ENCODE data around the gene SLC45A3.

Gene SLC45A3

DNA sequence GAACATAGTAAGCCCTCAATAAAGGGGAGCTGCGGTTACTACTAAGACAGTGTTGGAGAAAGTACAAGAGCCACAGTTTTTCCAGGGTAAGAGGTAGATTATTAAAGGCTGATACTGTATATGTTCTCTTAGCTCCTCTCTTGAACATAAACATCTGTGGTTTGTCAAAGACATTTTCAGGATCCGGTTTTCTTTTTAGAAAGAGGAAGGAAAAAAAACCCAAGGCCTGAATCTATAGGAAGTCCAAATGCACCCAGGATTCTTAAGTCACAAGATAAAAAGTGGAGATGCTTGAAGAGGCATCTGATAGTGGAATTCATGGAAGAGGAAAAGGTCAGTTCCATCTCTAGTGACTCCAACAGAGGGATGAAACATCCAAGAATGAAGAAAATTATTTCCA lies 24.6 kb upstream of the SLC45A3 start:
- 83% methylated on average over 2 of the region's 2 CpGs for WGBS
- no peak overlapping the region for H3K4me3 ChIP-seq (ENCODE audit: insufficient read depth in 1 of 2, low read depth in 1 of 2, low read length in 2 of 2)

DNA sequence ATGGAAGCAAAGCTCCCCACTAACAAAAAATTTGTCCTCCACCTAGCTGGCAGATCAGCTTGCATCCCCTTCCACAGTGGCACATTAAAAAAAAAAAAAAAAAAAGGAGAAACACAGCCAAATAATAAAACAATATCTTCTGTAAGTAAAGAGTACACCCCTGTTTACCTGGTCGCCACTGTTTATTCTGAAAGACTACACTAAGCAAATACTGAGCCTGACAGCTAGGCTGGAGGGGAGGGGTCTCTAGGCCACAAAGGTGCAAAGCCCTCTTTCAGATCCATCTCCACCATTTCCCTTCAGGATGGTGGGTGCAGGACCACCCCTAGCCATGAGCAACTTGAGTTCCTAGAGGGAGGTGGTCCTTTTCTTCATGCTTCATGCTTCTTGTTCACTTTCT lies 22.8 kb upstream of the SLC45A3 start:
- Histone ChIP-seq H3K4me2 (ENCODE audit: low read length, poor library complexity, severe bottlenecking) (no peak overlapping the region), H3K23ac (ENCODE audit: low read length in 2 of 2) (no peak overlapping the region), H4K91ac (ENCODE audit: low read length) (no peak overlapping the region), H3K4ac (ENCODE audit: low read depth in 1 of 2, low read length in 2 of 2) (no peak overlapping the region), H3K36me3 (ENCODE audit: control insufficient read depth in 1 of 2, insufficient read depth in 2 of 2, low read depth in 1 of 2, low read length in 2 of 2) (peaks cover 11 to 46% of the 10 kb centered on the region in 2 experiments), H3K4me1 (ENCODE audit: control insufficient read depth, insufficient read depth, low read depth, low read length) (peaks cover 12% of the 10 kb centered on the region), H3K18ac (ENCODE audit: low read depth in 1 of 2, low read length in 2 of 2) (no peak overlapping the region), H2BK5ac (ENCODE audit: low read depth, low read length, poor library complexity, severe bottlenecking) (no peak overlapping the region), H3K9me3 (ENCODE audit: control insufficient read depth, low read length) (no peaks in the 10 kb centered on the region), H3K4me3 (ENCODE audit: insufficient read depth in 1 of 2, low read depth in 1 of 2, low read length in 2 of 2) (no peak overlapping the region), H4K8ac (ENCODE audit: low read length) (no peak overlapping the region), H3K79me1 (replicated peaks; ENCODE audit: low read length, poor library complexity, severe bottlenecking) (peaks cover 19% of the 10 kb centered on the region), H2BK120ac (ENCODE audit: low read depth, low read length) (no peak overlapping the region), H3K9ac (ENCODE audit: low read length) (no peak overlapping the region), H3K27ac (ENCODE audit: low read length, poor library complexity, severe bottlenecking) (no peak overlapping the region), H2BK15ac (ENCODE audit: low read depth, poor library complexity, severe bottlenecking) (no peak overlapping the region), H2BK12ac (ENCODE audit: low read length in 2 of 2) (no peak overlapping the region), H2AK5ac (ENCODE audit: low read length, severe bottlenecking) (peak overlapping the region; percentile 34), H2AFZ (ENCODE audit: low read depth, low read length) (no peak overlapping the region), H3K27me3 (ENCODE audit: control insufficient read depth in 1 of 2, insufficient read depth in 1 of 2, low read length in 2 of 2) (no peaks in the 10 kb centered on the region), H3K14ac (ENCODE audit: low read length in 2 of 2) (no peak overlapping the region)
- WGBS, result 75% methylated on average over 1 of the region's 1 CpG
- DNase-seq, result no peak

More for the DNA sequence above, 24.6 kb upstream of the SLC45A3 start:
- Histone ChIP-seq H3K4me1 (ENCODE audit: control insufficient read depth, insufficient read depth, low read depth, low read length) (peaks cover 17% of the 10 kb centered on the region), H3K36me3 (ENCODE audit: control insufficient read depth in 1 of 2, insufficient read depth in 2 of 2, low read depth in 1 of 2, low read length in 2 of 2) (peaks cover 11 to 64% of the 10 kb centered on the region in 2 experiments), H3K79me1 (replicated peaks; ENCODE audit: low read length, poor library complexity, severe bottlenecking) (peaks cover 20% of the 10 kb centered on the region), H2AK5ac (ENCODE audit: low read length, severe bottlenecking) (no peak overlapping the region), H2BK5ac (ENCODE audit: low read depth, low read length, poor library complexity, severe bottlenecking) (no peak overlapping the region), H2BK12ac (ENCODE audit: low read length in 2 of 2) (no peak overlapping the region), H2AFZ (ENCODE audit: low read depth, low read length) (no peak overlapping the region), H2BK120ac (ENCODE audit: low read depth, low read length) (no peak overlapping the region), H3K9ac (ENCODE audit: low read length) (no peak overlapping the region), H4K91ac (ENCODE audit: low read length) (no peak overlapping the region), H3K27ac (ENCODE audit: low read length, poor library complexity, severe bottlenecking) (no peak overlapping the region), H3K18ac (ENCODE audit: low read depth in 1 of 2, low read length in 2 of 2) (no peak overlapping the region), H3K4ac (ENCODE audit: low read depth in 1 of 2, low read length in 2 of 2) (no peak overlapping the region), H3K4me2 (ENCODE audit: low read length, poor library complexity, severe bottlenecking) (no peak overlapping the region), H3K9me3 (ENCODE audit: control insufficient read depth, low read length) (no peaks in the 10 kb centered on the region), H3K27me3 (ENCODE audit: control insufficient read depth in 1 of 2, insufficient read depth in 1 of 2, low read length in 2 of 2) (no peaks in the 10 kb centered on the region), H3K14ac (ENCODE audit: low read length in 2 of 2) (no peak overlapping the region), H4K8ac (ENCODE audit: low read length) (no peak overlapping the region), H2BK15ac (ENCODE audit: low read depth, poor library complexity, severe bottlenecking) (no peak overlapping the region), H3K23ac (ENCODE audit: low read length in 2 of 2) (no peak overlapping the region)
- no peak for DNase-seq

DNA sequence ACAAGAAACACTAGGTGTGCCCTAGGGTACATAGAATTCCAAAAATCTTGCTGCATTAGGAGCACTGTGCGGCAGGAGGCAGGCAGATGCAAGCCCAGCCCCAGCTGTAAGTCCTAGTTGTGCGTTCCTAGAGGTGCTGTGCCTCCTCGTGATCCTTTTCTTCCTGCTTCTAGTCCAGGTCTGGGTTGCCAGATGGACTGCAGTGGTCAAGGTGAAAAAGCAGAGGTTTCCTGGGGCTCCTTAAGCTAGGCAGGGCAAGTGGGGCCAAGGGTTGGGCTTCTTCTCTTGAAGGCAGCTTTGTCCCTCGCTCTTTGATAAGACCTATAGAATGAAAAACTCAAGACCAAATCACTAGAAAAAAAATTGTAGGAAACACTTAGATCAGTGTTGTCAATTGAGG lies 21.6 kb upstream of the SLC45A3 start:
- H4K8ac ChIP-seq (ENCODE audit: low read length), result peak overlapping the region; percentile 75
- peaks cover 9% of the 10 kb centered on the region for H3K4me1 ChIP-seq (ENCODE audit: control insufficient read depth, insufficient read depth, low read depth, low read length)
- no peaks in the 10 kb centered on the region for H3K27me3 ChIP-seq (ENCODE audit: control insufficient read depth in 1 of 2, insufficient read depth in 1 of 2, low read length in 2 of 2)
- H3K9ac ChIP-seq (ENCODE audit: low read length), result no peak overlapping the region
- no peak for DNase-seq
- WGBS, result 83% methylated on average over 3 of the region's 4 CpGs
- H3K4ac ChIP-seq (ENCODE audit: low read depth in 1 of 2, low read length in 2 of 2), result no peak overlapping the region
- no peak overlapping the region for H2BK5ac ChIP-seq (ENCODE audit: low read depth, low read length, poor library complexity, severe bottlenecking)
- peaks cover 11 to 36% of the 10 kb centered on the region in 2 experiments for H3K36me3 ChIP-seq (ENCODE audit: control insufficient read depth in 1 of 2, insufficient read depth in 2 of 2, low read depth in 1 of 2, low read length in 2 of 2)
- no peak overlapping the region for H3K4me3 ChIP-seq (ENCODE audit: insufficient read depth in 1 of 2, low read depth in 1 of 2, low read length in 2 of 2)
- H3K9me3 ChIP-seq (ENCODE audit: control insufficient read depth, low read length), result no peaks in the 10 kb centered on the region
- H2AFZ ChIP-seq (ENCODE audit: low read depth, low read length), result no peak overlapping the region
- H3K18ac ChIP-seq (ENCODE audit: low read depth in 1 of 2, low read length in 2 of 2), result no peak overlapping the region
- H3K14ac ChIP-seq (ENCODE audit: low read length in 2 of 2), result no peak overlapping the region
- H3K4me2 ChIP-seq (ENCODE audit: low read length, poor library complexity, severe bottlenecking), result no peak overlapping the region
- no peak overlapping the region for H2BK15ac ChIP-seq (ENCODE audit: low read depth, poor library complexity, severe bottlenecking)
- no peak overlapping the region for H3K27ac ChIP-seq (ENCODE audit: low read length, poor library complexity, severe bottlenecking)
- no peak overlapping the region for H2BK12ac ChIP-seq (ENCODE audit: low read length in 2 of 2)
- no peak overlapping the region for H2BK120ac ChIP-seq (ENCODE audit: low read depth, low read length)
- peak overlapping the region; percentile 34 for H4K91ac ChIP-seq (ENCODE audit: low read length)
- H3K79me1 ChIP-seq (replicated peaks; ENCODE audit: low read length, poor library complexity, severe bottlenecking), result peaks cover 19% of the 10 kb centered on the region
- H3K23ac ChIP-seq (ENCODE audit: low read length in 2 of 2), result no peak overlapping the region
- H2AK5ac ChIP-seq (ENCODE audit: low read length, severe bottlenecking), result no peak overlapping the region

DNA sequence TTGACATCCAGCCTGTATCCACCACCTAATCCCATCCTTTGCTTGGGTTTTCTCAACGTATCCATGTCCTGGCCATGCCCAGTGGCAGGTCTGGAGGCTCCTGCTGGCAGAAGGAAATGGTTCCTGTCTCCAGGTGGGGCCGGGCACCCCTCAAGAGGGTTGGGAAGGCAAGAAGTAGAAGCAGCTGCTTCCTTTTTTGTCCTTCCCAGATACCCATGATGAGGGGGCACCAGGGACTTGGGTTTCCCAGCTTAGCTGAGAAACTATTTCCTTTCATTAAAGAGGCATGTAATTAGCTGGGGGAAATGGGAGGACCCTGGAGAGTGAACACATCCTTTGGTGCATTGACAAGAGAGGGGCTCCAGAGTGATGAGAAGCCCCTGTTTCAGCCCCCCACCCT lies 21.1 kb upstream of the SLC45A3 start:
- Histone ChIP-seq H3K4me1 (ENCODE audit: control insufficient read depth, insufficient read depth, low read depth, low read length) (peaks cover 9% of the 10 kb centered on the region), H3K23ac (ENCODE audit: low read length in 2 of 2) (no peak overlapping the region), H3K79me1 (replicated peaks; ENCODE audit: low read length, poor library complexity, severe bottlenecking) (peaks cover 19% of the 10 kb centered on the region), H2BK15ac (ENCODE audit: low read depth, poor library complexity, severe bottlenecking) (no peak overlapping the region), H4K8ac (ENCODE audit: low read length) (no peak overlapping the region), H2BK5ac (ENCODE audit: low read depth, low read length, poor library complexity, severe bottlenecking) (no peak overlapping the region), H3K9ac (ENCODE audit: low read length) (no peak overlapping the region), H2BK120ac (ENCODE audit: low read depth, low read length) (no peak overlapping the region), H2AK5ac (ENCODE audit: low read length, severe bottlenecking) (peak overlapping the region; percentile 11), H4K91ac (ENCODE audit: low read length) (no peak overlapping the region), H3K36me3 (ENCODE audit: control insufficient read depth in 1 of 2, insufficient read depth in 2 of 2, low read depth in 1 of 2, low read length in 2 of 2) (peaks cover 11 to 32% of the 10 kb centered on the region in 2 experiments), H3K4ac (ENCODE audit: low read depth in 1 of 2, low read length in 2 of 2) (no peak overlapping the region), H3K14ac (ENCODE audit: low read length in 2 of 2) (peak overlapping the region in 1 of 2 experiments; percentile 56), H2AFZ (ENCODE audit: low read depth, low read length) (no peak overlapping the region), H3K9me3 (ENCODE audit: control insufficient read depth, low read length) (no peaks in the 10 kb centered on the region), H3K18ac (ENCODE audit: low read depth in 1 of 2, low read length in 2 of 2) (peak overlapping the region; percentile 48 to 56), H3K27ac (ENCODE audit: low read length, poor library complexity, severe bottlenecking) (peak overlapping the region; percentile 17), H2BK12ac (ENCODE audit: low read length in 2 of 2) (peak overlapping the region in 1 of 2 experiments; percentile 19), H3K27me3 (ENCODE audit: control insufficient read depth in 1 of 2, insufficient read depth in 1 of 2, low read length in 2 of 2) (no peaks in the 10 kb centered on the region), H3K4me2 (ENCODE audit: low read length, poor library complexity, severe bottlenecking) (no peak overlapping the region), H3K4me3 (ENCODE audit: insufficient read depth in 1 of 2, low read depth in 1 of 2, low read length in 2 of 2) (no peak overlapping the region)
- 59% methylated on average over 2 of the region's 2 CpGs for WGBS
- no peak for DNase-seq
